GM21529 (cell line): ENCODE results near the gene TFAM.
A peak's percentile ranks its signal among the peaks of the same experiment; 100 is the strongest.

Experiments
- ATAC-seq: cut with Tn5 transposase; IDR thresholded peaks from one replicate; pipeline ENCODE4 v1.9.1; 2021; ENCODE audit not compliant: unreplicated experiment

TFAM gene

GRCh38 chr10:58384999-58385783, at the start of gene TFAM:
TSS of gene TFAM (plus strand) at chr10:58385410. CDS start at chr10:58385548, 138 bp downstream.
- ATAC-seq = peak; percentile 82

GRCh38 chr10:58336242-58336641, 49.0 kb upstream of the TFAM start:
- ATAC-seq = no peak

GRCh38 chr10:58341422-58341821, 43.8 kb upstream of the TFAM start:
- no peak for ATAC-seq

- ATAC-seq = peak; percentile 68
These were observed 43.3 kb upstream of the TFAM start for GRCh38 chr10:58341947-58342346.

- no peak for ATAC-seq
These were observed 37.2 kb upstream of the TFAM start for GRCh38 chr10:58347967-58348366.

- ATAC-seq = no peak
These were observed 36.6 kb upstream of the TFAM start for GRCh38 chr10:58348571-58349033.

- ATAC-seq = no peak
These were observed 35.2 kb upstream of the TFAM start for GRCh38 chr10:58350023-58350422.

- ATAC-seq = no peak
These were observed 34.4 kb upstream of the TFAM start for GRCh38 chr10:58350619-58351323.

- no peak for ATAC-seq
These were observed 33.3 kb upstream of the TFAM start for GRCh38 chr10:58351616-58352578.

GRCh38 chr10:58352956-58353610, 32.1 kb upstream of the TFAM start:
- ATAC-seq = no peak

- no peak for ATAC-seq
These were observed 28.5 kb upstream of the TFAM start for GRCh38 chr10:58356756-58357155.

GRCh38 chr10:58358314-58358933, 26.8 kb upstream of the TFAM start:
- ATAC-seq = no peak

- no peak for ATAC-seq
These were observed 26.3 kb upstream of the TFAM start for GRCh38 chr10:58358947-58359346.

GRCh38 chr10:58359541-58359940, 25.7 kb upstream of the TFAM start:
- no peak for ATAC-seq

- ATAC-seq = no peak
These were observed 24.7 kb upstream of the TFAM start for GRCh38 chr10:58360412-58361004.

- ATAC-seq = no peak
These were observed 23.9 kb upstream of the TFAM start for GRCh38 chr10:58361353-58361752.

- ATAC-seq = no peak
These were observed 23.0 kb upstream of the TFAM start for GRCh38 chr10:58362027-58362789.

GRCh38 chr10:58367069-58367468, 18.1 kb upstream of the TFAM start:
- ATAC-seq = no peak

GRCh38 chr10:58371473-58371872, 13.7 kb upstream of the TFAM start:
- no peak for ATAC-seq
